Neural cell (in vitro differentiated cells): Measurements from ENCODE around the gene SPP2. TPM values are rescaled to one million over a fixed set of nuclear protein-coding genes. Genes with fewer than 3 reads are reported as not detected.

Source experiments
- H2AFZ ChIP-seq: fragments of 200-600, 300-800 bp; sonication (generic), shearing (Covaris generic); 2 replicates; pipeline ENCODE4 v1.6.0; 2014; ENCODE audit warnings: low read depth, mild to moderate bottlenecking, antibody characterized with exemption, low read length, moderate library complexity
- H3F3A ChIP-seq: fragments of 200-600 bp; shearing (Covaris generic); 2 replicates; pipeline ENCODE4 v1.6.1; 2016; ENCODE audit warnings: mild to moderate bottlenecking, moderate library complexity, mixed read lengths, antibody characterized with exemption, low read length; ENCODE audit not compliant: insufficient read depth, poor library complexity, severe bottlenecking
- H3K27ac ChIP-seq: fragments of 200-600, 300-800 bp; sonication (generic), shearing (Covaris generic); 2 replicates; pipeline ENCODE4 v1.5.1; 2014; ENCODE audit warnings: mild to moderate bottlenecking, low read length, moderate library complexity
- H3K27me3 ChIP-seq: fragments of 300-800, 200-600 bp; sonication (generic), shearing (Covaris generic); 2 replicates; pipeline ENCODE4 v1.6.0; 2014; ENCODE audit warnings: mild to moderate bottlenecking, low read depth, low read length, moderate library complexity; ENCODE audit not compliant: insufficient read depth
- H3K36me3 ChIP-seq: fragments of 300-800, 200-600 bp; sonication (generic), shearing (Covaris generic); 2 replicates; pipeline ENCODE4 v1.5.1; 2014; ENCODE audit warnings: mild to moderate bottlenecking, antibody characterized with exemption, low read length, moderate library complexity; ENCODE audit not compliant: insufficient read depth
- H3K4me2 ChIP-seq: fragments of 300-800, 200-600 bp; sonication (generic), shearing (Covaris generic); 2 replicates; pipeline ENCODE4 v1.6.0; 2014; ENCODE audit warnings: mild to moderate bottlenecking, low read length
- H3K4me3 ChIP-seq: fragments of 300-800, 200-600 bp; sonication (generic), shearing (Covaris generic); 2 replicates; pipeline ENCODE4 v1.5.1; 2014; ENCODE audit warnings: mild to moderate bottlenecking, low read length, moderate library complexity
- H3K79me2 ChIP-seq: fragments of 200-600 bp; shearing (Covaris generic); replicated peaks from 2 replicates; pipeline ENCODE4 v1.6.0; 2014; ENCODE audit warnings: mild to moderate bottlenecking, low read length, moderate library complexity; ENCODE audit not compliant: insufficient read depth
- H3K9ac ChIP-seq: fragments of 300-800, 200-600 bp; sonication (generic), shearing (Covaris generic); 2 replicates; pipeline ENCODE4 v1.6.1; 2016; ENCODE audit warnings: mild to moderate bottlenecking, low read length, mixed read lengths
- H3K9me2 ChIP-seq: fragments of 200-600 bp; shearing (Covaris generic); 2 replicates; pipeline ENCODE4 v1.6.1; 2016; ENCODE audit warnings: mild to moderate bottlenecking, low read length, mixed read lengths; ENCODE audit not compliant: insufficient read depth
- H3K9me3 ChIP-seq: fragments of 200-600, 300-800 bp; sonication (generic), shearing (Covaris generic); 2 replicates; pipeline ENCODE4 v1.6.1; 2016; ENCODE audit warnings: mild to moderate bottlenecking, mixed run types, low read length, moderate library complexity, mixed read lengths
- H4K20me1 ChIP-seq: fragments of 200-600 bp; shearing (Covaris generic); 2 replicates; pipeline ENCODE4 v1.6.1; 2016; ENCODE audit warnings: mild to moderate bottlenecking, mixed run types; ENCODE audit not compliant: insufficient read depth
- CTCF ChIP-seq: fragments of 450-650 bp; IDR thresholded peaks from 2 replicates; pipeline ENCODE4 v1.5.1; 2014; ENCODE audit warnings: antibody characterized with exemption, mild to moderate bottlenecking, moderate library complexity; ENCODE audit not compliant: poor library complexity, severe bottlenecking
- EP300 ChIP-seq: fragments of 450-650 bp; conservative IDR thresholded peaks from 2 replicates; pipeline ENCODE4 v1.6.1; 2014; ENCODE audit warnings: antibody characterized with exemption, mild to moderate bottlenecking, moderate library complexity; ENCODE audit not compliant: poor library complexity, severe bottlenecking
- EZH2 ChIP-seq: fragments of 200-600, 300-800 bp; shearing (Covaris generic), sonication (generic); IDR thresholded peaks from 2 replicates; pipeline ENCODE4 v1.6.1; 2014; ENCODE audit warnings: antibody characterized with exemption, low read length, borderline replicate concordance, mild to moderate bottlenecking; ENCODE audit not compliant: insufficient read depth, poor library complexity, severe bottlenecking
- MXI1 ChIP-seq: fragments of 450-650 bp; conservative IDR thresholded peaks from 2 replicates; pipeline ENCODE4 v1.6.1; 2014; ENCODE audit warnings: antibody characterized with exemption, mild to moderate bottlenecking; ENCODE audit not compliant: poor library complexity, severe bottlenecking
- POLR2AphosphoS5 ChIP-seq: IDR thresholded peaks from 2 replicates; pipeline ENCODE4 v1.6.1; 2012
- RAD21 ChIP-seq: fragments of 450-650 bp; conservative IDR thresholded peaks from 2 replicates; pipeline ENCODE4 v1.6.1; 2014; ENCODE audit warnings: antibody characterized with exemption, mild to moderate bottlenecking, moderate library complexity
- REST ChIP-seq: IDR thresholded peaks from 2 replicates; pipeline ENCODE4 v1.6.1; 2012; ENCODE audit warnings: borderline replicate concordance
- SMC3 ChIP-seq: fragments of 450-650 bp; conservative IDR thresholded peaks from 2 replicates; pipeline ENCODE4 v1.6.1; 2014; ENCODE audit warnings: antibody characterized with exemption, mild to moderate bottlenecking, moderate library complexity; ENCODE audit not compliant: poor library complexity
- TAF1 ChIP-seq: IDR thresholded peaks from 2 replicates; pipeline ENCODE4 v1.6.1; 2012; ENCODE audit warnings: low read depth
- polyA plus RNA-seq: library from polyadenylated mRNA; depleted of rRNA; stranded (reverse); fragments of >200 nt; gene quantifications from 2 replicates; pipeline ENCODE4 v1.2.3, GENCODE V29; 2014

The SPP2 gene
- polyA plus RNA-seq, 1 donor from 2014 or later, result not detected

GRCh38 chr2:234015861-234016260, 34.6 kb upstream of the SPP2 start:
- H4K20me1 ChIP-seq, result no peaks in the 10 kb centered on the region
- no peaks in the 10 kb centered on the region for H3K9me2 ChIP-seq
- no peaks in the 10 kb centered on the region for H3F3A ChIP-seq
- H3K79me2 ChIP-seq, result no peaks in the 10 kb centered on the region
- TF ChIP-seq REST (no peak), RAD21 (no peak), SMC3 (no peak), CTCF (no peak), MXI1 (no peak), EZH2 (no peak), TAF1 (no peak), POLR2AphosphoS5 (no peak)
- H3K9me3 ChIP-seq, result no peaks in the 10 kb centered on the region
- no peak overlapping the region for H2AFZ ChIP-seq
- H3K27me3 ChIP-seq, result no peaks in the 10 kb centered on the region
- no peak overlapping the region for H3K4me2 ChIP-seq
- H3K9ac ChIP-seq, result no peak overlapping the region
- no peak overlapping the region for H3K4me3 ChIP-seq
- no peak overlapping the region for H3K27ac ChIP-seq
- no peaks in the 10 kb centered on the region for H3K36me3 ChIP-seq

- Histone ChIP-seq H3K36me3 (no peaks in the 10 kb centered on the region), H3K27me3 (no peaks in the 10 kb centered on the region), H3K9me3 (no peaks in the 10 kb centered on the region), H4K20me1 (no peaks in the 10 kb centered on the region), H3K4me3 (no peak overlapping the region), H2AFZ (no peak overlapping the region), H3K27ac (no peak overlapping the region), H3K4me2 (no peak overlapping the region), H3K9ac (no peak overlapping the region), H3F3A (no peaks in the 10 kb centered on the region), H3K9me2 (no peaks in the 10 kb centered on the region), H3K79me2 (no peaks in the 10 kb centered on the region)
- TF ChIP-seq RAD21 (no peak), SMC3 (no peak), TAF1 (no peak), MXI1 (no peak), EP300 (no peak), POLR2AphosphoS5 (no peak), CTCF (no peak), EZH2 (no peak), REST (peak; percentile 43)
Observed at GRCh38 chr2:234019896-234020295, 30.6 kb upstream of the SPP2 start.
